ENCODE results near the gene HIF1A. TPM values are rescaled to one million over a fixed set of nuclear protein-coding genes. Genes with fewer than 3 reads are reported as not detected.

Gene HIF1A
- total and polyA plus RNA-seq, 4 donors: 15.4 to 79.2 (median 34.8) TPM

GRCh38 chr14:61696753-61697318 lies 1.5 kb downstream of the HIF1A start (continued):
- TF ChIP-seq REST (IDR thresholded peaks at IDR 0.05) (no peak), TAF1 (conservative IDR thresholded peaks at IDR 0.05) (no peak), FOXA1 (IDR thresholded peaks at IDR 0.05) (no peak)

GRCh38 chr14:61698206-61698980 lies 3.1 kb downstream of the HIF1A start:
- Histone ChIP-seq H3K4me1 (ENCODE audit: control insufficient read depth in 4 of 4, insufficient read depth in 4 of 4, low read length in 3 of 4) (peaks cover 3 to 42% (median 22%) of the 10 kb centered on the region in 4 donors), H3K27ac (ENCODE audit: low read depth in 1 of 2, low read length in 2 of 2) (peak overlapping the region; percentile 29 to 35), H3K9ac (ENCODE audit: low read depth in 1 of 2, low read length in 2 of 2) (peak overlapping the region; percentile 85 to 98), H3K27me3 (ENCODE audit: control insufficient read depth in 4 of 4, insufficient read depth in 4 of 4, low read length in 3 of 4) (no peaks in the 10 kb centered on the region), H3K4me3 (ENCODE audit: low read depth in 1 of 3, low read length in 3 of 3) (peak overlapping the region; percentile 26 to 86 (median 40)), H3K36me3 (ENCODE audit: control insufficient read depth in 4 of 4, insufficient read depth in 3 of 4, low read depth in 1 of 4, low read length in 3 of 4) (no peaks in the 10 kb centered on the region), H3K9me3 (ENCODE audit: control insufficient read depth in 4 of 4, low read length in 3 of 4) (no peaks in the 10 kb centered on the region)
- 63% methylated on average over 2 of the region's 2 CpGs for whole genome bisulfite sequencing
- no peak for DNase-seq (ENCODE audit: low spot score)
- no peak for TF ChIP-seq FOXA1 (IDR thresholded peaks at IDR 0.05)
- TF ChIP-seq TAF1 (conservative IDR thresholded peaks at IDR 0.05): no peak
- no peak for TF ChIP-seq RAD21 (IDR thresholded peaks at IDR 0.05)

GRCh38 chr14:61699027-61699426 lies 3.7 kb downstream of the HIF1A start:
- no peak overlapping the region for H3K9ac ChIP-seq (ENCODE audit: low read depth in 1 of 2, low read length in 2 of 2)
- peaks cover 3 to 42% (median 22%) of the 10 kb centered on the region in 4 donors for H3K4me1 ChIP-seq (ENCODE audit: control insufficient read depth in 4 of 4, insufficient read depth in 4 of 4, low read length in 3 of 4)
- H3K4me3 ChIP-seq (ENCODE audit: low read depth in 1 of 3, low read length in 3 of 3): peak overlapping the region; percentile 18 to 86 (median 29)
- WGBS: 63% methylated on average over 6 of the region's 6 CpGs
- no peak overlapping the region for H3K27ac ChIP-seq (ENCODE audit: low read depth in 1 of 2, low read length in 2 of 2)
- TF ChIP-seq SP1 (IDR thresholded peaks at IDR 0.05) (no peak), FOXA2 (IDR thresholded peaks at IDR 0.05) (no peak), EGR1 (IDR thresholded peaks at IDR 0.05; ENCODE audit: low read depth in 2 of 2) (no peak), YY1 (IDR thresholded peaks at IDR 0.05) (no peak), GABPA (IDR thresholded peaks at IDR 0.05 in 1 of 2, conservative IDR thresholded peaks at IDR 0.05 in 1 of 2) (no peak), TAF1 (conservative IDR thresholded peaks at IDR 0.05) (no peak), RXRA (IDR thresholded peaks at IDR 0.05) (no peak), HNF4G (IDR thresholded peaks at IDR 0.05) (no peak), JUND (IDR thresholded peaks at IDR 0.05) (no peak), ZBTB33 (IDR thresholded peaks at IDR 0.05) (no peak), HNF4A (conservative IDR thresholded peaks at IDR 0.05) (no peak)
- no peaks in the 10 kb centered on the region for H3K9me3 ChIP-seq (ENCODE audit: control insufficient read depth in 4 of 4, low read length in 3 of 4)
- H3K27me3 ChIP-seq (ENCODE audit: control insufficient read depth in 4 of 4, insufficient read depth in 4 of 4, low read length in 3 of 4): no peaks in the 10 kb centered on the region
- DNase-seq (ENCODE audit: low spot score): no peak
- H3K36me3 ChIP-seq (ENCODE audit: control insufficient read depth in 4 of 4, insufficient read depth in 3 of 4, low read depth in 1 of 4, low read length in 3 of 4): no peaks in the 10 kb centered on the region

All from liver (tissue), 9 donors.